GM19240 (cell line): ENCODE measurements around the gene CSRP2.
A peak's percentile ranks its signal among the peaks of the same experiment; 100 is the strongest.

ENCODE experiments used
- DNase-seq: peaks from one replicate; pipeline ENCODE4 v3.0.0; 2011; ENCODE audit warnings: low spot score; ENCODE audit not compliant: insufficient read length

CSRP2 gene

GRCh38 chr12:76878899-76879709 is at the start of gene CSRP2:
CSRP2 (minus strand) TSS chr12:76879019; CDS start chr12:76866260, 12,759 bp downstream.
- peak; percentile 35 for DNase-seq

GRCh38 chr12:76927170-76927784 is 48.5 kb upstream of the CSRP2 start:
- DNase-seq: peak; percentile 2

- DNase-seq: no peak
These were observed 46.3 kb upstream of the CSRP2 start for GRCh38 chr12:76925135-76925534.

GRCh38 chr12:76922866-76923265 is 44.0 kb upstream of the CSRP2 start:
- no peak for DNase-seq

- no peak for DNase-seq
These were observed 43.3 kb upstream of the CSRP2 start for GRCh38 chr12:76921891-76922664.

- no peak for DNase-seq
These were observed 42.3 kb upstream of the CSRP2 start for GRCh38 chr12:76921100-76921471.

GRCh38 chr12:76920172-76921099 is 41.6 kb upstream of the CSRP2 start:
- no peak for DNase-seq

GRCh38 chr12:76919383-76920171 is 40.8 kb upstream of the CSRP2 start:
- no peak for DNase-seq

- DNase-seq: no peak
These were observed 37.3 kb upstream of the CSRP2 start for GRCh38 chr12:76916170-76916540.

GRCh38 chr12:76915361-76916169 is 36.7 kb upstream of the CSRP2 start:
- DNase-seq: no peak

GRCh38 chr12:76914102-76914859 is 35.5 kb upstream of the CSRP2 start:
- DNase-seq: no peak

- DNase-seq: no peak
These were observed 30.5 kb upstream of the CSRP2 start for GRCh38 chr12:76909290-76909689.

- DNase-seq: no peak
These were observed 29.6 kb upstream of the CSRP2 start for GRCh38 chr12:76908303-76909017.

GRCh38 chr12:76901628-76902380 is 23.0 kb upstream of the CSRP2 start:
- no peak for DNase-seq

- DNase-seq: no peak
These were observed 20.7 kb upstream of the CSRP2 start for GRCh38 chr12:76899522-76899921.

GRCh38 chr12:76898442-76898841 is 19.6 kb upstream of the CSRP2 start:
- DNase-seq: no peak

GRCh38 chr12:76896274-76896673 is 17.5 kb upstream of the CSRP2 start:
- DNase-seq: no peak
